Transverse colon (tissue), 4 donors: ENCODE results near the gene SBSN. TPM values are rescaled to one million over a fixed set of nuclear protein-coding genes. Genes with fewer than 3 reads are reported as not detected.

Experiments
- DNase-seq: peaks from one replicate; pipeline ENCODE4 v3.0.0-alpha.2; 2019
- H3K27ac ChIP-seq, 4 donors: fragments of 200-600 bp; sonication (generic); 2 replicates each; pipeline ENCODE4 v1.5.1; 2016 to 2018; ENCODE audit warnings: inconsistent platforms in 4 of 4
- H3K27me3 ChIP-seq: fragments of 200-600 bp; sonication (generic); 2 replicates; pipeline ENCODE4 v1.5.1; 2017; ENCODE audit warnings: inconsistent platforms
- H3K36me3 ChIP-seq, 4 donors: fragments of 200-600 bp; sonication (generic); 2 replicates each; pipeline ENCODE4 v1.5.1; 2017 to 2019; ENCODE audit warnings: inconsistent platforms in 4 of 4
- H3K4me1 ChIP-seq, 4 donors: fragments of 200-600 bp; sonication (generic); 2 replicates each; pipeline ENCODE4 v1.5.1; 2017 to 2020; ENCODE audit warnings: inconsistent platforms in 4 of 4
- H3K4me3 ChIP-seq, 4 donors: fragments of 200-600 bp; sonication (generic); 1 replicate in 1 of 4; 2 replicates in 3 of 4; pipeline versions ENCODE4 v1.5.1 to v1.6.1; 2017 to 2019; ENCODE audit warnings: inconsistent platforms in 4 of 4
- H3K9me3 ChIP-seq, 2 donors: fragments of 200-600 bp; sonication (generic); 2 replicates each; pipeline ENCODE4 v1.5.1; 2017 to 2019; ENCODE audit warnings: inconsistent platforms in 2 of 2
- EP300 ChIP-seq: sonication (generic); formaldehyde crosslinking; IDR thresholded peaks from one replicate; pipeline ENCODE4 v1.6.1; 2017; ENCODE audit warnings: antibody characterized with exemption, low read depth
- POLR2A ChIP-seq: fragments of 450-650 bp; IDR thresholded peaks from one replicate; pipeline ENCODE4 v1.6.1; 2016; ENCODE audit warnings: antibody characterized with exemption, mild to moderate bottlenecking, moderate library complexity
- POLR2AphosphoS5 ChIP-seq, 3 donors: sonication (generic); formaldehyde crosslinking; IDR thresholded peaks; one replicate each; pipeline ENCODE4 v1.6.1; 2016; ENCODE audit warnings: antibody characterized with exemption in 3 of 3
- WGBS, 2 donors: methylation state at CpG; one replicate each; pipeline ENCODE4 v1.1.5; 2018; ENCODE audit warnings: low coverage in 1 of 2; 5-methylcytosine and 5-hydroxymethylcytosine counted together
- in situ Hi-C, 4 donors: fragments of 200-750 bp; cut with MboI; loops; one replicate each; pipeline versions ENCODE4 v1.15.0 to v1.15.1; 2017; ENCODE audit warnings: low sequenced_read_pairs in 3 of 4, low pct_ligation_motif_present in 1 of 4, low pct_unique_long_range_greater_than_20kb in 1 of 4
- intact Hi-C: fragments of 100-400 bp; cut with DNase I; formaldehyde crosslinking; loops from one replicate; pipeline ENCODE4 v1.15.1; 2023; ENCODE audit warnings: low total_unique reads
- total RNA-seq, 4 donors: library from RNA; depleted of rRNA; stranded (reverse); fragments of >200 nt; gene quantifications; one replicate each; pipeline ENCODE4 v1.1.0, GENCODE V29; 2016
- TF ChIP-seq, protein P1 (sequence below), 5 experiments: fragments of 200-600 bp in 3 of 5; fragments of 450-650 bp in 2 of 5; sonication (generic) in 3 of 5; IDR thresholded peaks; 1 replicate in 2 of 5; 2 replicates in 3 of 5; pipeline ENCODE4 v1.5.1; 2016 to 2017; ENCODE audit warnings: antibody characterized with exemption in 5 of 5, inconsistent platforms in 3 of 5, mild to moderate bottlenecking in 2 of 5, moderate library complexity in 1 of 5

SBSN gene
- total RNA-seq, 4 donors from 2014 or later = not detected

GRCh38 chr19:35552534-35553384, 24.6 kb upstream of the SBSN start:
- H3K4me3 ChIP-seq = no peak overlapping the region
- intact Hi-C loops = no loop called here
- no peak overlapping the region for H3K27ac ChIP-seq
- in situ Hi-C loops = no loop called here
- H3K36me3 ChIP-seq = no peaks in the 10 kb centered on the region
- peaks cover 6% of the 10 kb centered on the region for H3K27me3 ChIP-seq
- 10 to 76% methylated on average over 2 to 13 of the region's 13 CpGs for WGBS, 2 donors
- TF ChIP-seq EP300 (no peak), POLR2AphosphoS5 (IDR thresholded peaks at IDR 0.05) (no peak)
- no peak for DNase-seq
- H3K9me3 ChIP-seq = no peaks in the 10 kb centered on the region
- peaks cover 0 to 4% (median 2%) of the 10 kb centered on the region in 4 donors for H3K4me1 ChIP-seq

DNA sequence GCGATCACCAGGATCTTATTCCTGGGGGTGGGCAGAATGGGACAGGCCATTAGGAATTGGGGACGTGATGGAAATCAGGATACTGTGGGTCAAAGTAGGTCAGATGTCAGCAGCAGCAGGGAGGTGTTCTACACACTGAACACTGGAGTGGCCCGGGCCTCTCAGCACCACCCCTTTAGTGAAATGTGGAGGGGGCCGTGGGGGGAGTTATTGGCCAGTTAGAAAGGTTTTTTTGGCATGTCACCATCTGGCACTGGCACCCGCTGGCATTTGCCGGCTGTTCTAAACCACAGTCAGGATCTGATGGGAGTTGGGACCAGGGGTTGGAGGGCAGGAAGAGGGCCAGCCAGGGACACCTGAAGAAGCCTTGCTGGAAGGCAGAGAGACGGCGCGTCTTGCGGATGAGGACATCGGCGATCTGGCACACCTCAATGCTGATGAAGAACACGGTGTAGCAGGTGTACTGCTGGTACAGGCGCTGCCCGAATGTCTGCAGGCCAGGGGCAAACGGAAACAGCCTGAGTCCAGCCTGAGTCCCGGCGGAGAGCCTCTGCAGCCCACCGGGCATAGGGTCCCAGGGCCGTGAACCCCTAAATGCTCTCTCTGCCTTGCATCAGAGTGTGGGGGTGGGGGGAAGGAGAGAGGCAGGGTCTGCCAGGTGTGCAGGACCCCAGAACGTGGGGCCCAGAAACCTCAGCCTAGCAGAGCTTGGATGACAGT, 23.1 kb upstream of the SBSN start:
- intact Hi-C loops (no loop called here), in situ Hi-C loops (no loop called here)
- DNase-seq = no peak
- H3K4me1 ChIP-seq = peaks cover 5 to 7% (median 6%) of the 10 kb centered on the region in 4 donors
- WGBS, 2 donors = 82 to 83% methylated on average over 3 to 21 of the region's 21 CpGs
- H3K27me3 ChIP-seq = no peaks in the 10 kb centered on the region
- no peak overlapping the region for H3K4me3 ChIP-seq
- no peaks in the 10 kb centered on the region for H3K9me3 ChIP-seq
- TF ChIP-seq, protein P1, sequence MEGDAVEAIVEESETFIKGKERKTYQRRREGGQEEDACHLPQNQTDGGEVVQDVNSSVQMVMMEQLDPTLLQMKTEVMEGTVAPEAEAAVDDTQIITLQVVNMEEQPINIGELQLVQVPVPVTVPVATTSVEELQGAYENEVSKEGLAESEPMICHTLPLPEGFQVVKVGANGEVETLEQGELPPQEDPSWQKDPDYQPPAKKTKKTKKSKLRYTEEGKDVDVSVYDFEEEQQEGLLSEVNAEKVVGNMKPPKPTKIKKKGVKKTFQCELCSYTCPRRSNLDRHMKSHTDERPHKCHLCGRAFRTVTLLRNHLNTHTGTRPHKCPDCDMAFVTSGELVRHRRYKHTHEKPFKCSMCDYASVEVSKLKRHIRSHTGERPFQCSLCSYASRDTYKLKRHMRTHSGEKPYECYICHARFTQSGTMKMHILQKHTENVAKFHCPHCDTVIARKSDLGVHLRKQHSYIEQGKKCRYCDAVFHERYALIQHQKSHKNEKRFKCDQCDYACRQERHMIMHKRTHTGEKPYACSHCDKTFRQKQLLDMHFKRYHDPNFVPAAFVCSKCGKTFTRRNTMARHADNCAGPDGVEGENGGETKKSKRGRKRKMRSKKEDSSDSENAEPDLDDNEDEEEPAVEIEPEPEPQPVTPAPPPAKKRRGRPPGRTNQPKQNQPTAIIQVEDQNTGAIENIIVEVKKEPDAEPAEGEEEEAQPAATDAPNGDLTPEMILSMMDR (IDR thresholded peaks at IDR 0.05) = no peak
- TF ChIP-seq POLR2AphosphoS5 (IDR thresholded peaks at IDR 0.05) (no peak), POLR2A (no peak), EP300 (no peak)
- H3K27ac ChIP-seq = no peak overlapping the region
- no peaks in the 10 kb centered on the region for H3K36me3 ChIP-seq

DNA sequence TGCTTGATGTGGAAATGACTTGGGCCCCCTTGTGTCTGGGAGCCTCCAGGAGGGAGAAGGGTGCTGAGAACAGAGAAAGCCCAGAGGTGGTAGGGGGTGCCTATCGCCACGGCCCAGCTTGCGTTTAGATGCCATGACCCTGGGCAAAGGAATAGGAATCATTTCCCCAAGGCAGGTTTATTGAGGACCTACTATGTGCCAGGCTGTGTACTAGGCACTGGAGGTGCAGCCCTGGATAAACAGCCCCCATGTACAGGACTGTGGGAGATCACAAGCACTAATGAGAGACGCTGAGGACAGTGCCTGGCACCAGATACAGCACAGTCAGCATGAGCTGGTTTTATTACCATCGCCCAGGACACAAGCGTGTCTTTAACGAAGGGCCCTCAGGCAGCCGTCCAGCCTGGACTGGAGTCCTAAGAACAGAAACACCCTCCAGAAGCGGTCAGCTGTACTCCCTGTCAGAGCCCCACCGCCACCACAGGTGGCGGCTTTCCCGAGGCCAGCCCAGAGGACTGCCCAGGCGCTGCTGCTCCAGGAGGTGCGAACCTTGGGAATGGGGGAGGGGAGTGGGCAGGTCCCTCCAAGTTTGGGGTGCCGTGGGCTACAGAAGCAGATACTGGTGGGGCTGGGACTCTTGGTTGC, 21.9 kb upstream of the SBSN start:
- in situ Hi-C loops (no loop called here), intact Hi-C loops (loop anchor here (10.0 kb wide), 2 partner anchors 85 to 165 kb away; partner anchors contain the start of gene KMT2B)
- Histone ChIP-seq H3K27me3 (no peaks in the 10 kb centered on the region), H3K27ac (no peak overlapping the region), H3K9me3 (no peaks in the 10 kb centered on the region), H3K4me1 (peaks cover 8 to 11% (median 10%) of the 10 kb centered on the region in 4 donors), H3K4me3 (no peak overlapping the region), H3K36me3 (no peaks in the 10 kb centered on the region)
- TF ChIP-seq, protein P1 (IDR thresholded peaks at IDR 0.05) = no peak
- TF ChIP-seq POLR2AphosphoS5 (IDR thresholded peaks at IDR 0.05) = no peak
- 81 to 90% methylated on average over 4 to 12 of the region's 15 CpGs for WGBS, 2 donors
- no peak for DNase-seq

- H3K4me1 ChIP-seq = peaks cover 14 to 17% (median 16%) of the 10 kb centered on the region in 4 donors
- TF ChIP-seq, protein P1 (IDR thresholded peaks at IDR 0.05) = peak; percentile 73 to 85 (median 76)
- no peak for TF ChIP-seq POLR2A
- H3K27me3 ChIP-seq = no peaks in the 10 kb centered on the region
- no peaks in the 10 kb centered on the region for H3K36me3 ChIP-seq
- no peaks in the 10 kb centered on the region for H3K9me3 ChIP-seq
- intact Hi-C loops = loop anchor here (10.0 kb wide), 2 partner anchors 86 to 166 kb away; partner anchors contain the start of gene KMT2B
- in situ Hi-C loops = no loop called here
- WGBS, 2 donors = 0 to 20% methylated on average over 3 to 6 of the region's 6 CpGs
- no peak overlapping the region for H3K27ac ChIP-seq
- DNase-seq = peak; percentile 56
- H3K4me3 ChIP-seq = no peak overlapping the region
Observed at GRCh38 chr19:35549174-35549788, 21.2 kb upstream of the SBSN start.
